Parathyroid adenoma (tissue), 2 donors: ENCODE measurements around the gene STON2.

Experiments
- H2AFZ ChIP-seq: fragments of 300-600 bp; sonication (generic); one replicate; pipeline ENCODE4 v1.7.0; 2017; ENCODE audit warnings: antibody characterized with exemption, mild to moderate bottlenecking
- H3K27ac ChIP-seq: fragments of 300-600 bp; sonication (generic); one replicate; pipeline ENCODE4 v1.7.0; 2017
- H3K27me3 ChIP-seq: fragments of 300-600 bp; sonication (generic); one replicate; pipeline ENCODE4 v1.7.0; 2017; ENCODE audit warnings: low read length; ENCODE audit not compliant: control insufficient read depth, insufficient read depth
- H3K36me3 ChIP-seq: fragments of 300-600 bp; sonication (generic); one replicate; pipeline ENCODE4 v1.7.0; 2017; ENCODE audit warnings: low read length; ENCODE audit not compliant: control insufficient read depth, insufficient read depth
- H3K4me1 ChIP-seq: fragments of 300-600 bp; sonication (generic); one replicate; pipeline ENCODE4 v1.7.0; 2017; ENCODE audit warnings: control low read depth
- H3K4me2 ChIP-seq: fragments of 300-600 bp; sonication (generic); one replicate; pipeline ENCODE4 v1.7.0; 2017; ENCODE audit warnings: low read length
- H3K4me3 ChIP-seq: fragments of 300-600 bp; sonication (generic); one replicate; pipeline ENCODE4 v1.7.0; 2017; ENCODE audit warnings: low read depth, low read length
- H3K79me2 ChIP-seq: fragments of 300-600 bp; sonication (generic); one replicate; pipeline ENCODE4 v1.7.0; 2017; ENCODE audit warnings: control low read depth
- H3K9ac ChIP-seq: fragments of 300-600 bp; sonication (generic); one replicate; pipeline ENCODE4 v1.7.0; 2017; ENCODE audit warnings: mild to moderate bottlenecking
- H3K9me3 ChIP-seq: fragments of 300-600 bp; sonication (generic); one replicate; pipeline ENCODE4 v1.7.0; 2017; ENCODE audit warnings: low read length; ENCODE audit not compliant: control insufficient read depth
- CTCF ChIP-seq: fragments of 300-600 bp; sonication (generic); IDR thresholded peaks from one replicate; pipeline ENCODE4 v1.7.0; 2017; ENCODE audit warnings: antibody characterized with exemption, mild to moderate bottlenecking
- donor health status: primary hyperparathyroidism.

Gene STON2

DNA sequence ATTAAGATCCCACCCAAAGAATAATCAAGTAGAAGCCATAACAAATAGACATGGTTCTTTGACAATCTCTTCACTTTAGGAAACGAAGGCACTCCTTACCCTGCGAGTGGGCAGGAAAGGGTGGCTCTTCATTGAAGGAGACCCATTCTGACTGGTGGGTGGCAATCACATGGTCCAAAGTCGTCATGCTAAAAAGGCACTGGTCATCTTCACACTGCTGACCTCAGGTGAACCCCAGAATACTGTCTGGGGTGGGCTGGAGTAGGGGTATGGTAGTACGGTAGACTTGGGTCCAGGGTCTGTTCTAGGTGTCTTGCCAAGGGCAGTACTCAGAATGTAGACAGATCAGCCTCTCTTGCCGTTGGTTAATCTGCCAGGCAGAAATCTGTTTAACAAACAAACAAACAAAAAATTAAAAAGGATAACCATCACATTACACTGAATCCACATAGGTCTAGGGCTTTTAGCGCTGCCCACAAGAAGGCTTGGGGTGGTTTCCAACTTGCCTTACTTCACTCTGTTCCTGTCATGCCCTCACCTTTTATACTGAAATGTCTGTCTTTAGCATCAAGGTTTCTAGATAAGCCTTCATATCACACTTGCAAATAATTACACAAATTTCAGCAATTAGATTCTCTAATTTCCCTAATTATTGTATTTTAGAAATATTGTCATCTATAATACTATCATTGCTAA, 1.8 kb downstream of the STON2 start:
- Histone ChIP-seq H3K27me3 (no peaks in the 10 kb centered on the region), H3K4me3 (no peak overlapping the region), H3K9ac (no peak overlapping the region), H3K36me3 (no peaks in the 10 kb centered on the region), H3K4me1 (no peaks in the 10 kb centered on the region), H3K4me2 (no peak overlapping the region), H3K27ac (no peak overlapping the region), H3K9me3 (no peaks in the 10 kb centered on the region), H2AFZ (no peak overlapping the region), H3K79me2 (no peaks in the 10 kb centered on the region)
- TF ChIP-seq CTCF = no peak

DNA sequence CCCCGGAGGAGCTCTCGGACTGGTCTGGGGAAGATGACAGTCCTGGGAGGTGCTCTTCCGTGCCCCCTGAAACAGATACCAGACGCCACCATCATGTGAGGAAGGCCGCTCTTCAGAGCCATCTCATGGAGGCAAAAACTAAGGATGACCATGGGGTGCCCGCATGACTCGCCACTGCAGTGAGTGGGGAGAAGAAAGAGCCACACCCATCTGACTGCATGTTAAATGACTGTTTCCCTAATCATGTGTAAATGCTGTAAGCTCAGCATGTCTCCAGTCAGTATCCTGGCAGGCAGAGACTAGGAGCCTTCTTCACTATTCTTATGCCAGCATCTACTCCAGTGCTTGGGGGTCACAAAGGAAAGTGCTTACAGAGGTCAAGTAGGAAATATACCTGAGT, 4.0 kb downstream of the STON2 start:
- H3K36me3 ChIP-seq = no peaks in the 10 kb centered on the region
- H3K79me2 ChIP-seq = no peaks in the 10 kb centered on the region
- H3K27me3 ChIP-seq = no peaks in the 10 kb centered on the region
- H3K4me3 ChIP-seq = no peak overlapping the region
- H3K4me2 ChIP-seq = no peak overlapping the region
- no peak overlapping the region for H2AFZ ChIP-seq
- H3K27ac ChIP-seq = no peak overlapping the region
- no peak overlapping the region for H3K9ac ChIP-seq
- TF ChIP-seq CTCF = no peak
- no peaks in the 10 kb centered on the region for H3K9me3 ChIP-seq
- H3K4me1 ChIP-seq = no peaks in the 10 kb centered on the region

- Histone ChIP-seq H3K4me3 (no peak overlapping the region), H3K27ac (no peak overlapping the region)
- TF ChIP-seq CTCF = no peak
These were observed 5.4 kb downstream of the STON2 start for GRCh38 chr14:81394739-81395138.

DNA sequence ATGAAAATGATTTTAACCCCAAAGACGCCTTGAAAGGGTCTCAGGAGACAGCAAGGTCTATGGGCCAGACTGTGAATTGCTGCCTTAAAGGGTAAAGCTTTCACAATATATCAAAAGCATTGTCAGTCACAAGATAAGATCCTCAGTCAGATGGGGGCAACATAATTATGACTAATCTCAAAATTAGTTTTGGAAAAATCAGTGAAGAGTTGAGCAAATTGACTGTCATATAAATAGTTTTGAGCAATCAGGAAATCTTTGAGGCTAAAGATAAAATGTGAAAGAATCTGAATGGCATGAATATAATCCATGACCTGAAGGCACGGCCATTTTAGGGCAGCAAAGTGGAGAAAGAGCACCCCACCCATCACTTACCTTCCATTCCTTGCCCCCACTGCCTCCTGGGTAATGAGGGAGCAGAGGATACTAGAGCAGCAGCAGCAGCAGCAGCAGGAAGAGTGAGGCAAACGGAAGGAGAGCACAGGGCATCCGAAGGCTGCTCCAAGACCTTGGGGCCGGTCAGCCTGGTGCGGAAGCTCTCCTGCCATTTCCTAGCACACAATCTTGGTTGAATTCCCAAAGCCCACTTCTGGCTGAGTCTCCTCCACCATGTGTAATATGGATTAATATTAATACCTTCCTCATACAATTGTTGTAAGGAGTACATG, 7.0 kb downstream of the STON2 start:
- Histone ChIP-seq H3K4me1 (no peaks in the 10 kb centered on the region), H3K36me3 (no peaks in the 10 kb centered on the region), H3K79me2 (no peaks in the 10 kb centered on the region), H3K4me3 (no peak overlapping the region), H2AFZ (no peak overlapping the region), H3K27ac (no peak overlapping the region), H3K27me3 (no peaks in the 10 kb centered on the region), H3K9ac (no peak overlapping the region), H3K9me3 (no peaks in the 10 kb centered on the region), H3K4me2 (no peak overlapping the region)
- TF ChIP-seq CTCF = no peak

More at GRCh38 chr14:81394739-81395138, 5.4 kb downstream of the STON2 start:
- Histone ChIP-seq H3K36me3 (no peaks in the 10 kb centered on the region), H3K79me2 (no peaks in the 10 kb centered on the region), H3K9ac (no peak overlapping the region), H2AFZ (no peak overlapping the region), H3K4me1 (no peaks in the 10 kb centered on the region), H3K4me2 (no peak overlapping the region), H3K9me3 (no peaks in the 10 kb centered on the region), H3K27me3 (no peaks in the 10 kb centered on the region)

- H3K4me2 ChIP-seq = no peak overlapping the region
- no peaks in the 10 kb centered on the region for H3K4me1 ChIP-seq
- H3K9ac ChIP-seq = no peak overlapping the region
- no peak for TF ChIP-seq CTCF
- no peaks in the 10 kb centered on the region for H3K9me3 ChIP-seq
- no peaks in the 10 kb centered on the region for H3K79me2 ChIP-seq
- H3K27ac ChIP-seq = no peak overlapping the region
- no peaks in the 10 kb centered on the region for H3K36me3 ChIP-seq
- no peak overlapping the region for H2AFZ ChIP-seq
- H3K27me3 ChIP-seq = no peaks in the 10 kb centered on the region
- H3K4me3 ChIP-seq = no peak overlapping the region
These were observed 8.1 kb downstream of the STON2 start for GRCh38 chr14:81392052-81392451.
